PC-3 (cell line): ENCODE data around the gene ZC3HAV1. TPM values are rescaled to one million over a fixed set of nuclear protein-coding genes. Genes with fewer than 3 reads are reported as not detected.

Experiments
- ATAC-seq: fragments of 200-7000 bp; cut with Tn5 transposase; 2 replicates; pipeline ENCODE4 v1.9.1; 2020; ENCODE audit warnings: mild to moderate bottlenecking, moderate library complexity
- BruUV-seq: library from RNA; stranded (reverse); fragments of 400-500 nt; replicated peaks from 2 replicates; lab custom pipeline; 2021; lab: Mats Ljungman, UMichigan
- CTCF ChIA-PET: fragments of 300-600 bp; sonication (Branson Sonifier 250); formaldehyde crosslinking; loops from one replicate; lab custom pipeline; 2022; ENCODE audit warnings: antibody characterized with exemption; lab: Charles Lee
- POLR2A ChIA-PET: fragments of 300-600 bp; sonication (Branson Sonifier 250); formaldehyde crosslinking; loops from one replicate; lab custom pipeline; 2022; ENCODE audit warnings: antibody characterized with exemption; ENCODE audit not compliant: unreplicated experiment; lab: Charles Lee
- DNase-seq: peaks from one replicate; pipeline ENCODE4 v3.0.0-alpha.2; 2015
- H2AFZ ChIP-seq: fragments of 300-600 bp; sonication (generic); 2 replicates; pipeline ENCODE4 v1.6.0; 2016; ENCODE audit warnings: antibody characterized with exemption, low read length
- H3F3A ChIP-seq: fragments of 300-600 bp; sonication (generic); one replicate; pipeline ENCODE4 v1.6.0; 2017; ENCODE audit warnings: antibody characterized with exemption, low read length, control low read depth, mild to moderate bottlenecking; ENCODE audit not compliant: unreplicated experiment
- H3K27ac ChIP-seq: fragments of 300-600 bp; sonication (generic); 2 replicates; pipeline ENCODE4 v1.5.1; 2016; ENCODE audit warnings: mild to moderate bottlenecking, low read length
- H3K27me3 ChIP-seq: fragments of 300-600 bp; sonication (generic); 2 replicates; pipeline ENCODE4 v1.6.1; 2016; ENCODE audit warnings: low read length, mixed read lengths
- H3K36me3 ChIP-seq: fragments of 300-600 bp; sonication (generic); 2 replicates; pipeline ENCODE4 v1.6.1; 2016; ENCODE audit warnings: low read depth, mixed run types, low read length, mixed read lengths
- H3K4me1 ChIP-seq: fragments of 300-600 bp; sonication (generic); 2 replicates; pipeline ENCODE4 v1.5.1; 2016; ENCODE audit warnings: low read length; ENCODE audit not compliant: insufficient read depth
- H3K4me2 ChIP-seq: fragments of 300-600 bp; sonication (generic); 2 replicates; pipeline ENCODE4 v1.6.0; 2016; ENCODE audit warnings: low read length
- H3K4me3 ChIP-seq: fragments of 300-600 bp; sonication (generic); 2 replicates; pipeline ENCODE4 v1.5.1; 2016; ENCODE audit warnings: mild to moderate bottlenecking, low read length, mixed read lengths
- H3K79me2 ChIP-seq: fragments of 300-600 bp; sonication (generic); 2 replicates; pipeline ENCODE4 v1.6.1; 2017; ENCODE audit warnings: low read length, mixed read lengths
- H3K9ac ChIP-seq: fragments of 300-600 bp; sonication (generic); 2 replicates; pipeline ENCODE4 v1.6.0; 2016; ENCODE audit warnings: mild to moderate bottlenecking, low read length
- H3K9me2 ChIP-seq: fragments of 300-600 bp; sonication (generic); replicated peaks from 2 replicates; pipeline ENCODE4 v1.6.1; 2016; ENCODE audit warnings: mixed run types, low read length, mixed read lengths
- H3K9me3 ChIP-seq: fragments of 300-600 bp; sonication (generic); 2 replicates; pipeline ENCODE4 v1.6.1; 2016; ENCODE audit warnings: low read length, mixed read lengths
- H4K20me1 ChIP-seq: fragments of 300-600 bp; sonication (generic); 2 replicates; pipeline ENCODE4 v1.6.1; 2016; ENCODE audit warnings: low read length, mixed read lengths
- EZH2 ChIP-seq: fragments of 300-600 bp; sonication (generic); IDR thresholded peaks from one replicate; pipeline ENCODE4 v1.6.1; 2017; ENCODE audit warnings: antibody characterized with exemption, mild to moderate bottlenecking, low read length; ENCODE audit not compliant: unreplicated experiment
- EZH2phosphoT487 ChIP-seq: fragments of 300-600 bp; sonication (generic); IDR thresholded peaks from 2 replicates; pipeline ENCODE4 v1.6.1; 2018; ENCODE audit warnings: mild to moderate bottlenecking, antibody characterized with exemption, low read length, borderline replicate concordance
- intact Hi-C: fragments of 100-400 bp; cut with micrococcal nuclease; formaldehyde crosslinking; loops from 2 replicates; pipeline ENCODE4 v1.9.0; 2023
- total RNA-seq: library from RNA; depleted of rRNA; stranded (reverse); fragments of >200 nt; gene quantifications from 2 replicates; pipeline ENCODE4 v1.2.3, GENCODE V29; 2014
- TF ChIP-seq, protein P1 (sequence below): fragments of 300-600 bp; sonication (generic); conservative IDR thresholded peaks from 2 replicates; pipeline ENCODE4 v1.5.1; 2017; ENCODE audit warnings: antibody characterized with exemption, low read depth, mild to moderate bottlenecking, low read length

ZC3HAV1 gene
- total RNA-seq, 1 experiment from 2014 or later = 19.6 TPM

DNA sequence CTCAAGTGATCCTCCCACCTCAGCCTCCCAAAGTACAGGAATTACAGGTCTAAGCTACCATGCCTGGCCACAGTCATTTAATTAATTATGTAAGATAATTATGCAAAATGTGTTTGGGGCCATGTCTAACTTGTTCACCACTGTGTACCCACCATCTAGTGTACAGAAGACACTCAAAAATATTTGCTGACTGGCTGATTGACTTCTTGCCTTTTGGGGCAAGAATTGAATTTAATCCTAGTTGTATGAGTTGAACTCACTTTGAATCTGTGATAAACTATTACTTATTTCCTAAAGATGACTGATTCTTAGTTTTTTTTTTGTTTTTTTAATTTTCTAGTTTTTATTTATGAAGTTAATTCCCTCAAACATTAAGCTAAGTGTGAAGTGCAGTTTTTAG, 57.9 kb downstream of the ZC3HAV1 start:
- no peak for ATAC-seq
- intact Hi-C loops = no loop called here
- Histone ChIP-seq H3K27me3 (no peaks in the 10 kb centered on the region), H3K4me3 (no peak overlapping the region), H4K20me1 (no peaks in the 10 kb centered on the region), H3K36me3 (peaks cover 23% of the 10 kb centered on the region), H3K9ac (no peak overlapping the region), H3F3A (no peaks in the 10 kb centered on the region), H3K4me2 (no peak overlapping the region), H3K9me3 (no peaks in the 10 kb centered on the region), H2AFZ (no peak overlapping the region), H3K4me1 (no peaks in the 10 kb centered on the region), H3K27ac (no peak overlapping the region), H3K79me2 (no peaks in the 10 kb centered on the region), H3K9me2 (no peaks in the 10 kb centered on the region)
- CTCF ChIA-PET = no interaction called here
- no peak for DNase-seq
- BruUV-seq = no TSS peak
- TF ChIP-seq EZH2phosphoT487 = no peak
- no peak for TF ChIP-seq EZH2
- TF ChIP-seq, protein P1, sequence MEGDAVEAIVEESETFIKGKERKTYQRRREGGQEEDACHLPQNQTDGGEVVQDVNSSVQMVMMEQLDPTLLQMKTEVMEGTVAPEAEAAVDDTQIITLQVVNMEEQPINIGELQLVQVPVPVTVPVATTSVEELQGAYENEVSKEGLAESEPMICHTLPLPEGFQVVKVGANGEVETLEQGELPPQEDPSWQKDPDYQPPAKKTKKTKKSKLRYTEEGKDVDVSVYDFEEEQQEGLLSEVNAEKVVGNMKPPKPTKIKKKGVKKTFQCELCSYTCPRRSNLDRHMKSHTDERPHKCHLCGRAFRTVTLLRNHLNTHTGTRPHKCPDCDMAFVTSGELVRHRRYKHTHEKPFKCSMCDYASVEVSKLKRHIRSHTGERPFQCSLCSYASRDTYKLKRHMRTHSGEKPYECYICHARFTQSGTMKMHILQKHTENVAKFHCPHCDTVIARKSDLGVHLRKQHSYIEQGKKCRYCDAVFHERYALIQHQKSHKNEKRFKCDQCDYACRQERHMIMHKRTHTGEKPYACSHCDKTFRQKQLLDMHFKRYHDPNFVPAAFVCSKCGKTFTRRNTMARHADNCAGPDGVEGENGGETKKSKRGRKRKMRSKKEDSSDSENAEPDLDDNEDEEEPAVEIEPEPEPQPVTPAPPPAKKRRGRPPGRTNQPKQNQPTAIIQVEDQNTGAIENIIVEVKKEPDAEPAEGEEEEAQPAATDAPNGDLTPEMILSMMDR = no peak
- POLR2A ChIA-PET = no interaction called here

DNA sequence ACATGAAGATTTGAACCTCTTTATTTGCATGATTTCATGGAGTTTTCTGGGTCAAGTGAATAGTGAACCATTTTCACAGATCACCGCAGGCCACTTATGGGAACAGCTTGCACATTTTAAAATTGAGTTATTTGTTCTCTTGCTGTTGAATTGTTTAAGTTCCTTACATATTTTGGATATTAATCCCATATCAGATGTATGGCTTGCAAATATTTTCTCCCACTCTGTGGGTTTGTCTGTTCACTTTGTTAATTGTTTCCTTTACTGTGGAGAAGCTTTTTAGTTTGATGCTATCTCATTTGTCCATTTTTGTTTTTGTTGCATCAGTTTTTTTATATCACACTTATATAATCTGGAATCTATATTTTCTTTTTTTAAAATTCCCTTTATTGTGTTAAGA, 59.6 kb downstream of the ZC3HAV1 start:
- no peak overlapping the region for H2AFZ ChIP-seq
- ChIA-PET CTCF (no interaction called here), POLR2A (no interaction called here)
- H3K4me3 ChIP-seq = no peak overlapping the region
- no peaks in the 10 kb centered on the region for H3F3A ChIP-seq
- no peak overlapping the region for H3K27ac ChIP-seq
- no peak overlapping the region for H3K4me2 ChIP-seq
- H3K9me3 ChIP-seq = no peaks in the 10 kb centered on the region
- intact Hi-C loops = no loop called here
- no TSS peak for BruUV-seq
- no peaks in the 10 kb centered on the region for H3K4me1 ChIP-seq
- H3K9me2 ChIP-seq = no peaks in the 10 kb centered on the region
- H3K9ac ChIP-seq = no peak overlapping the region
- no peaks in the 10 kb centered on the region for H4K20me1 ChIP-seq
- H3K36me3 ChIP-seq = peaks cover 20% of the 10 kb centered on the region
- H3K79me2 ChIP-seq = no peaks in the 10 kb centered on the region
- DNase-seq = no peak
- TF ChIP-seq EZH2 (no peak), EZH2phosphoT487 (no peak)
- TF ChIP-seq, protein P1 = no peak
- no peak for ATAC-seq
- H3K27me3 ChIP-seq = no peaks in the 10 kb centered on the region

DNA sequence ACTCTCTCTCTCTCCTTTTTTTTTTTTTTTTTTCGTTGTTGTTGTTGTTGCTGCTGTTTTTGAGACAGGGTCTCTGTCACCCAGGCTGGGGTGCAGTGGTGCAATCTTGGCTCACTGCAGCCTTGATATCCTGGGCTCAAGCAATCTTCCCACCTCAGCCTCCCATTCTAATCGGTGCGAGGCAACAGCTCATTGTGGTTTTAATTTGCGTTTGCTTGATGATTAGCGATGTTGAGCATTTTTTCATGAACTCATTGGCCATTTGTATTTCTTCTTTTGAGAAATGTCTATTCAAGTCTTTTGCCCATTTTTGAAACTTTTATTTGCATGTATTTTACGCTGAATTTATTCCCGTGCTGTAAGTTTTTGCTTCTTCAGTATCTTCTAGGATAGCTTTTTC, 60.4 kb downstream of the ZC3HAV1 start:
- POLR2A ChIA-PET = no interaction called here
- CTCF ChIA-PET = no interaction called here
- H3K4me2 ChIP-seq = no peak overlapping the region

More for the DNA sequence above, 60.4 kb downstream of the ZC3HAV1 start:
- Histone ChIP-seq H3K9ac (no peak overlapping the region), H3K9me3 (no peaks in the 10 kb centered on the region), H3K27me3 (no peaks in the 10 kb centered on the region), H4K20me1 (no peaks in the 10 kb centered on the region), H3K36me3 (peaks cover 20% of the 10 kb centered on the region), H3K79me2 (no peaks in the 10 kb centered on the region), H3K9me2 (no peaks in the 10 kb centered on the region), H3K27ac (no peak overlapping the region), H3F3A (no peaks in the 10 kb centered on the region), H3K4me3 (no peak overlapping the region), H2AFZ (no peak overlapping the region), H3K4me1 (peaks cover 7% of the 10 kb centered on the region; the same call in 1 of the 2 replicates)
- no peak for DNase-seq
- intact Hi-C loops = no loop called here
- ATAC-seq = no peak
- TF ChIP-seq EZH2phosphoT487 = no peak
- TF ChIP-seq EZH2 = no peak
- TF ChIP-seq, protein P1 = no peak
- BruUV-seq = no TSS peak
